K562 (cell line): ENCODE data around the gene PTPRR. TPM values are rescaled to one million over a fixed set of nuclear protein-coding genes. Genes with fewer than 3 reads are reported as not detected.
A peak's percentile ranks its signal among the peaks of the same experiment; 100 is the strongest.

ENCODE experiments used
- ATAC-seq: fragments of 200-7000 bp; cut with Tn5 transposase; 3 replicates; pipeline ENCODE4 v1.9.1; 2020; ENCODE audit warnings: moderate library complexity
- BruUV-seq: library from RNA; stranded (reverse); fragments of 400-500 nt; replicated peaks from 2 replicates; lab custom pipeline; 2021; lab: Mats Ljungman, UMichigan
- CTCF ChIA-PET: fragments of 300-600 bp; formaldehyde crosslinking; extraction: SDS; loops from one replicate; lab custom pipeline; 2021; ENCODE audit warnings: low intra/inter-chr PET ratio; lab: Yijun Ruan, JAX
- POLR2A ChIA-PET: fragments of 300-600, 350-650 bp; sonication (Branson Sonifier 250); formaldehyde crosslinking; extraction: SDS; loops from one replicate; lab custom pipeline; 2021; ENCODE audit warnings: antibody characterized with exemption, inconsistent platforms; lab: Yijun Ruan, JAX
- DNase-seq, 4 experiments: peaks; one replicate each; pipeline versions ENCODE4 v3.0.0 to v3.0.0-alpha.2; 2011 to 2018; ENCODE audit warnings: low spot score in 3 of 4, mixed read lengths in 3 of 4; ENCODE audit errors: extremely low read depth in 1 of 4
- FAIRE-seq: peaks from 2 replicates; lab custom pipeline; 2011; peaks lifted over from hg19 to GRCh38; lab: Jason Lieb, UNC
- H2AFZ ChIP-seq: 2 replicates; pipeline ENCODE4 v1.6.0; 2011; ENCODE audit warnings: low read depth, low read length, control low read depth, inconsistent platforms
- H3K27ac ChIP-seq: fragments of 200-600 bp; 3 replicates; pipeline ENCODE4 v1.8.0; 2011; ENCODE audit warnings: low read depth, mild to moderate bottlenecking, control low read depth, inconsistent platforms, low read length, moderate library complexity, mixed read lengths; ENCODE audit errors: extremely low read depth
- H3K27me3 ChIP-seq, 2 experiments: fragments of 300-600 bp in 1 of 2; 2 replicates in 1 of 2; 3 replicates in 1 of 2; pipeline versions ENCODE4 v1.6.0 to v1.8.0; 2011; ENCODE audit warnings: inconsistent platforms in 2 of 2, low read length in 2 of 2, mild to moderate bottlenecking in 1 of 2, mixed read lengths in 1 of 2, moderate library complexity in 1 of 2; ENCODE audit not compliant: control insufficient read depth in 2 of 2, insufficient read depth in 2 of 2
- H3K36me3 ChIP-seq: fragments of 300-600 bp; 3 replicates; pipeline ENCODE4 v1.8.0; 2011; ENCODE audit warnings: mild to moderate bottlenecking, low read length, inconsistent platforms; ENCODE audit not compliant: control insufficient read depth, insufficient read depth
- H3K4me1 ChIP-seq, 2 experiments: fragments of 200-600 bp in 1 of 2; replicated peaks in 1 of 2; 2 replicates in 1 of 2; 3 replicates in 1 of 2; pipeline versions ENCODE4 v1.5.1 to v1.8.0; 2011; ENCODE audit warnings: inconsistent platforms in 2 of 2, low read length in 2 of 2, mild to moderate bottlenecking in 1 of 2, mixed read lengths in 1 of 2, moderate library complexity in 1 of 2; ENCODE audit not compliant: control insufficient read depth in 2 of 2, insufficient read depth in 2 of 2
- H3K4me2 ChIP-seq: 2 replicates; pipeline ENCODE4 v1.6.1; 2011; ENCODE audit warnings: low read length, control low read depth, inconsistent platforms, mixed read lengths; ENCODE audit not compliant: insufficient read depth
- H3K4me3 ChIP-seq: fragments of 200-600 bp; sonication (generic), shearing (Covaris generic); 2 replicates; pipeline ENCODE4 v1.5.1; 2016; ENCODE audit warnings: control low read depth, inconsistent platforms
- H3K79me2 ChIP-seq: fragments of 200-600 bp; 3 replicates; pipeline ENCODE4 v1.8.0; 2011; ENCODE audit warnings: low read length, inconsistent platforms; ENCODE audit not compliant: control insufficient read depth, insufficient read depth
- H3K9ac ChIP-seq, 2 experiments: 2 replicates each; pipeline versions ENCODE4 v1.6.0 to v1.6.1; 2011; ENCODE audit warnings: low read depth in 2 of 2, low read length in 2 of 2, control low read depth in 1 of 2, inconsistent platforms in 1 of 2, mild to moderate bottlenecking in 1 of 2, mixed read lengths in 1 of 2; ENCODE audit not compliant: insufficient read depth in 1 of 2
- H3K9me1 ChIP-seq: one replicate; pipeline ENCODE4 v1.6.0; 2011; ENCODE audit warnings: inconsistent platforms, mild to moderate bottlenecking, low read length, moderate library complexity; ENCODE audit not compliant: control insufficient read depth, insufficient read depth
- H3K9me3 ChIP-seq: replicated peaks from 2 replicates; pipeline ENCODE4 v1.5.1; 2011; ENCODE audit warnings: low read depth, low read length, inconsistent platforms; ENCODE audit not compliant: control insufficient read depth, insufficient read depth
- H4K20me1 ChIP-seq: replicated peaks from 2 replicates; pipeline ENCODE4 v1.6.1; 2011; ENCODE audit warnings: low read length, inconsistent platforms, mixed read lengths; ENCODE audit not compliant: control insufficient read depth, insufficient read depth
- ARHGAP35 ChIP-seq: fragments of 450-650 bp; IDR thresholded peaks from 2 replicates; pipeline ENCODE4 v1.6.1; 2018; ENCODE audit not compliant: partially characterized antibody
- BCOR ChIP-seq: fragments of 450-650 bp; IDR thresholded peaks from 2 replicates; pipeline ENCODE4 v1.6.1; 2016
- GATAD2A ChIP-seq: fragments of 450-650 bp; IDR thresholded peaks from 2 replicates; pipeline ENCODE4 v1.6.1; 2017
- HDAC8 ChIP-seq: fragments of 450-650 bp; IDR thresholded peaks from 2 replicates; pipeline ENCODE4 v1.6.1; 2016; ENCODE audit warnings: mild to moderate bottlenecking, missing genetic modification characterization, moderate library complexity, missing compliant biosample characterization
- HOXB6 ChIP-seq: fragments of 250-450 bp; sonication (Bioruptor Pico); IDR thresholded peaks from 2 replicates; pipeline ENCODE4 v1.5.1; 2022; ENCODE audit warnings: mild to moderate bottlenecking, borderline replicate concordance
- KDM4B ChIP-seq, 2 experiments: fragments of 450-650 bp in 1 of 2; sonication (generic) in 1 of 2; IDR thresholded peaks; 2 replicates each; pipeline ENCODE4 v1.6.1; 2016 to 2017; ENCODE audit warnings: borderline replicate concordance in 2 of 2, antibody characterized with exemption in 1 of 2, low read depth in 1 of 2, mild to moderate bottlenecking in 1 of 2
- PHF21A ChIP-seq: fragments of 450-650 bp; IDR thresholded peaks from 2 replicates; pipeline ENCODE4 v1.6.1; 2017; ENCODE audit warnings: low read depth, borderline replicate concordance
- POLR2H ChIP-seq: IDR thresholded peaks from 2 replicates; pipeline ENCODE4 v1.6.1; 2016; ENCODE audit warnings: missing genetic modification characterization, low read depth, mild to moderate bottlenecking, control low read depth, missing compliant biosample characterization, moderate library complexity
- RBM15 ChIP-seq: fragments of 200-400 bp; formaldehyde crosslinking; IDR thresholded peaks from 2 replicates; pipeline ENCODE4 v1.6.1; 2018; ENCODE audit warnings: mild to moderate bottlenecking, low read length, moderate library complexity; ENCODE audit not compliant: insufficient read depth
- RBM17 ChIP-seq: fragments of 200-400 bp; formaldehyde crosslinking; IDR thresholded peaks from 2 replicates; pipeline ENCODE4 v1.6.1; 2017; ENCODE audit warnings: low read depth, mild to moderate bottlenecking, low read length, borderline replicate concordance
- ZNF12 ChIP-seq: sonication (generic); formaldehyde crosslinking; IDR thresholded peaks from 2 replicates; pipeline ENCODE4 v1.4.0; 2020; ENCODE audit warnings: mild to moderate bottlenecking, missing genetic modification reagents
- ZNF253 ChIP-seq: fragments of 250-450 bp; sonication (Bioruptor Pico); conservative IDR thresholded peaks from 2 replicates; pipeline ENCODE4 v1.6.1; 2021; ENCODE audit warnings: mild to moderate bottlenecking
- WGBS: fragments of 100-300 bp; shearing (Covaris generic); methylation state at CpG from one replicate; pipeline ENCODE4 v1.1.6; 2016; ENCODE audit warnings: low coverage, mixed read lengths; ENCODE audit not compliant: insufficient coverage; ENCODE audit errors: missing lambda C conversion rate; 5-methylcytosine and 5-hydroxymethylcytosine counted together
- in situ Hi-C: fragments of 300-500 bp; cut with MboI; formaldehyde crosslinking; loops from 4 replicates; pipeline ENCODE4 v1.15.0; 2018; ENCODE audit warnings: inconsistent platforms, mixed read lengths
- intact Hi-C: fragments of 100-400 bp; cut with micrococcal nuclease; formaldehyde crosslinking; loops from 2 replicates; pipeline ENCODE4 v1.14.2; 2022
- polyA plus RNA-seq, 8 experiments: library from polyadenylated mRNA; depleted of rRNA in 4 of 8; stranded (reverse) in 5 of 8; unstranded in 3 of 8; fragments of >200 nt; fragmentation: Nextera tagmentation in 2 of 8; fragmentation: Illumina TruSeq in 1 of 8; extraction: Ambion mirVana in 2 of 8; extraction: Trizol in 1 of 8; gene quantifications; 2 replicates each; pipeline versions ENCODE4 v1.2.1 to v1.2.3, GENCODE V29; 2011 to 2014; ENCODE audit warnings: inconsistent platforms in 1 of 8, missing spikeins in 1 of 8
- total RNA-seq, 7 experiments: library from RNA; depleted of rRNA in 6 of 7; stranded (reverse); fragments of >200 nt in 6 of 7; fragmentation: Illumina TruSeq in 2 of 7; extraction: Trizol in 2 of 7; gene quantifications; 2 replicates each; pipeline versions ENCODE4 v1.2.1 to v1.2.3, GENCODE V29; 2011 to 2021; ENCODE audit warnings: low replicate concordance in 1 of 7
- TF ChIP-seq, protein P1 (sequence below): IDR thresholded peaks from 2 replicates; pipeline ENCODE4 v1.6.1; 2016; ENCODE audit warnings: missing genetic modification characterization, missing compliant biosample characterization
- TF ChIP-seq, protein P2 (sequence below): fragments of 250-450 bp; sonication (Bioruptor Pico); IDR thresholded peaks from 2 replicates; pipeline ENCODE4 v1.5.0; 2021

PTPRR gene
- total and polyA plus RNA-seq, 9 of the 15 experiments (the other 6 are each of a cell fraction or from before 2014, with no cell fraction given): 6.6 to 41.7 (median 12.3) TPM

DNA sequence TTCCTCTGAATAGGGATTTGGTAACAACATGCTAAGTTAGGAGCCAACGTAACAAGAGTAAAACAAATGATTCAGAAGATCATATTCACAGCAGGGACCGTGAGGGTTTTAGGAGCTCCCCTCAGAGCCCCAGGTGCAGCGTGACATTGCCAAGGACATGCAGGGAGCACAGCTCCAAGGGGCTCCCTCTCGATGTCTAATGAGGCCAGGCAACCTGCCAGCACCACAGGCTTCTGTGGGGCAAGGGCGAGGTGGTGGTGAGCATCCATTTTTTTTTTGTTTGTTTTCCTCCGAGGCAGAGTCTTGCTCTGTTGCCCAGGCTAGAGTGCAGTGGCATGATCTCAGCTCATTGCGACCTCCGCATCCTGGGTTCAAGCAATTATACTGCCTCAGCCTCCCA is 188.3 kb downstream of the PTPRR start:
- Histone ChIP-seq H3K9ac (no peak overlapping the region), H3K4me1 (no peaks in the 10 kb centered on the region), H3K4me3 (no peak overlapping the region), H4K20me1 (no peaks in the 10 kb centered on the region), H3K27ac (no peak overlapping the region), H3K9me3 (no peaks in the 10 kb centered on the region), H3K27me3 (no peaks in the 10 kb centered on the region), H3K36me3 (no peaks in the 10 kb centered on the region), H3K4me2 (no peak overlapping the region), H3K9me1 (no peaks in the 10 kb centered on the region), H3K79me2 (no peaks in the 10 kb centered on the region), H2AFZ (no peak overlapping the region)
- ChIA-PET POLR2A (interaction anchor here (1.0 kb wide), 1 partner anchor 102 kb away, joined by 3 read pairs; no protein-coding TSS in a partner anchor), CTCF (interaction anchor here (1.9 to 2.2 kb wide), 2 partner anchors 91 to 117 kb away, joined by 9 to 27 read pairs; no protein-coding TSS in a partner anchor)
- FAIRE-seq (no peak), ATAC-seq (no peak), DNase-seq (no peak)
- in situ Hi-C loops: loop anchor here (5.0 to 25.0 kb wide), 2 partner anchors 115 to 280 kb away; no protein-coding TSS in a partner anchor
- no TSS peak for BruUV-seq
- intact Hi-C loops: loop anchor here (10.0 kb wide), 1 partner anchor 823 kb away; no protein-coding TSS in a partner anchor
- TF ChIP-seq RBM15 (no peak), PHF21A (no peak), ZNF253 (no peak), HDAC8 (tag) (no peak), ZNF12 (no peak)
- WGBS: 29% methylated on average over 8 of the region's 8 CpGs

DNA sequence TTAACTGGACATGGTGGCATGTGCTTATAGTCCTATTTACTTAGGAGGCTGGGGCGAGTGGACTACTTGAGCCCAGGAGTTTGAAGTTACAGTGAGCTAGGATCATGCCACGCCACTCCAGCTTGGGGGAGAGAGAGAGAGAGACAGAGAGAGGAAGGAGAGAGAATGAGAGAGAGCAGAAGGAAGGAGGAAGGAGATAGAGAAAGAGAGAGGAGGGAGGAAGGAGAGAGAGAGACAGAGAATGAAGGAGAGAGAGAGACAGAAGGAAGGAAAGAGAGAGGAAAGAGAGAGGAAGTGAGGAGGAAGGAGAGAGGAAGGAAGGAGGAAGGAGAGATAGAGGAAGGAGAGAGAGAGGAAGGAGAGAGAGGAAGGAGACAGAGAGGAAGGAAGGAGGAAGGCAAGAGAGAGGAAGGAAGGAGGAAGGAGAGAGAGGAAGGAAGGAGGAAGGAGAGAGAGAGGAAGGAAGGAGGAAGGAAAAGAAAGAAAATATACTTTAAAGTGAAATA is 189.8 kb downstream of the PTPRR start:
- Histone ChIP-seq H3K27me3 (no peaks in the 10 kb centered on the region), H2AFZ (no peak overlapping the region), H4K20me1 (no peaks in the 10 kb centered on the region), H3K4me3 (no peak overlapping the region), H3K27ac (no peak overlapping the region), H3K9me1 (no peaks in the 10 kb centered on the region), H3K9me3 (no peaks in the 10 kb centered on the region), H3K36me3 (no peaks in the 10 kb centered on the region), H3K4me1 (no peaks in the 10 kb centered on the region), H3K4me2 (no peak overlapping the region), H3K9ac (no peak overlapping the region), H3K79me2 (no peaks in the 10 kb centered on the region)
- FAIRE-seq (no peak), DNase-seq (no peak), ATAC-seq (no peak)
- BruUV-seq: no TSS peak
- ChIA-PET CTCF (interaction anchor here (0.6 to 2.2 kb wide), 3 partner anchors 140 to 951 kb away, joined by 4 to 11 read pairs (median 8); no protein-coding TSS in a partner anchor), POLR2A (no interaction called here)
- intact Hi-C loops: loop anchor here (1.0 to 10.0 kb wide), 2 partner anchors 824 to 851 kb away; no protein-coding TSS in a partner anchor
- in situ Hi-C loops: loop anchor here (5.0 to 25.0 kb wide), 2 partner anchors 117 to 282 kb away; no protein-coding TSS in a partner anchor
- WGBS: 20% methylated on average over 2 of the region's 2 CpGs
- no peak for TF ChIP-seq HOXB6 (CRISPR knock-in tag)
- no peak for TF ChIP-seq POLR2H (tag)
- TF ChIP-seq, protein P1, sequence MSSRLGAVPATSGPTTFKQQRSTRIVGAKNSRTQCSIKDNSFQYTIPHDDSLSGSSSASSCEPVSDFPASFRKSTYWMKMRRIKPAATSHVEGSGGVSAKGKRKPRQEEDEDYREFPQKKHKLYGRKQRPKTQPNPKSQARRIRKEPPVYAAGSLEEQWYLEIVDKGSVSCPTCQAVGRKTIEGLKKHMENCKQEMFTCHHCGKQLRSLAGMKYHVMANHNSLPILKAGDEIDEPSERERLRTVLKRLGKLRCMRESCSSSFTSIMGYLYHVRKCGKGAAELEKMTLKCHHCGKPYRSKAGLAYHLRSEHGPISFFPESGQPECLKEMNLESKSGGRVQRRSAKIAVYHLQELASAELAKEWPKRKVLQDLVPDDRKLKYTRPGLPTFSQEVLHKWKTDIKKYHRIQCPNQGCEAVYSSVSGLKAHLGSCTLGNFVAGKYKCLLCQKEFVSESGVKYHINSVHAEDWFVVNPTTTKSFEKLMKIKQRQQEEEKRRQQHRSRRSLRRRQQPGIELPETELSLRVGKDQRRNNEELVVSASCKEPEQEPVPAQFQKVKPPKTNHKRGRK: peak; percentile 66
- TF ChIP-seq BCOR: no peak
- no peak for TF ChIP-seq KDM4B (IDR thresholded peaks at IDR 0.05; ENCODE audit: borderline replicate concordance in 2 of 2, low read depth in 1 of 2)
- no peak for TF ChIP-seq GATAD2A
- peak; percentile 20 for TF ChIP-seq ARHGAP35
- TF ChIP-seq, protein P2, sequence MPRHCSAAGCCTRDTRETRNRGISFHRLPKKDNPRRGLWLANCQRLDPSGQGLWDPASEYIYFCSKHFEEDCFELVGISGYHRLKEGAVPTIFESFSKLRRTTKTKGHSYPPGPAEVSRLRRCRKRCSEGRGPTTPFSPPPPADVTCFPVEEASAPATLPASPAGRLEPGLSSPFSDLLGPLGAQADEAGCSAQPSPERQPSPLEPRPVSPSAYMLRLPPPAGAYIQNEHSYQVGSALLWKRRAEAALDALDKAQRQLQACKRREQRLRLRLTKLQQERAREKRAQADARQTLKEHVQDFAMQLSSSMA (CRISPR knock-in tag): no peak
- no peak for TF ChIP-seq RBM17
